ENCODE data around the gene MCF2L. TPM values are rescaled to one million over a fixed set of nuclear protein-coding genes. Genes with fewer than 3 reads are reported as not detected.

MCF2L gene
- total RNA-seq, 1 donor from 2014 or later, result 12.3 TPM

GRCh38 chr13:113119822-113120189 lies 150.8 kb downstream of the MCF2L start:
- TF ChIP-seq CTCF (IDR thresholded peaks at IDR 0.05; ENCODE audit: insufficient read depth, low read length, poor library complexity, severe bottlenecking), result no peak
- H3K27me3 ChIP-seq (ENCODE audit: control insufficient read depth, insufficient read depth, low read length), result peaks cover 11% of the 10 kb centered on the region
- no peak overlapping the region for H3K4me3 ChIP-seq (ENCODE audit: low read depth, low read length)
- DNase-seq (ENCODE audit: low read depth), result no peak
- no peaks in the 10 kb centered on the region for H3K36me3 ChIP-seq (ENCODE audit: control insufficient read depth, insufficient read depth, low read length)

GRCh38 chr13:113120300-113121182 lies 151.5 kb downstream of the MCF2L start:
- no peak overlapping the region for H3K4me3 ChIP-seq (ENCODE audit: low read depth, low read length)
- no peak for TF ChIP-seq CTCF (IDR thresholded peaks at IDR 0.05; ENCODE audit: insufficient read depth, low read length, poor library complexity, severe bottlenecking)
- H3K36me3 ChIP-seq (ENCODE audit: control insufficient read depth, insufficient read depth, low read length), result no peaks in the 10 kb centered on the region
- no peak for DNase-seq (ENCODE audit: low read depth)
- peaks cover 9% of the 10 kb centered on the region for H3K27me3 ChIP-seq (ENCODE audit: control insufficient read depth, insufficient read depth, low read length)

- no peak overlapping the region for H3K4me3 ChIP-seq (ENCODE audit: low read depth, low read length)
- DNase-seq (ENCODE audit: low read depth), result no peak
- H3K36me3 ChIP-seq (ENCODE audit: control insufficient read depth, insufficient read depth, low read length), result no peaks in the 10 kb centered on the region
- peaks cover 9% of the 10 kb centered on the region for H3K27me3 ChIP-seq (ENCODE audit: control insufficient read depth, insufficient read depth, low read length)
- TF ChIP-seq CTCF (IDR thresholded peaks at IDR 0.05; ENCODE audit: insufficient read depth, low read length, poor library complexity, severe bottlenecking), result no peak
Observed at GRCh38 chr13:113121183-113121927, 152.3 kb downstream of the MCF2L start.

- no peak overlapping the region for H3K4me3 ChIP-seq (ENCODE audit: low read depth, low read length)
- H3K36me3 ChIP-seq (ENCODE audit: control insufficient read depth, insufficient read depth, low read length), result no peaks in the 10 kb centered on the region
- no peak for DNase-seq (ENCODE audit: low read depth)
- no peak for TF ChIP-seq CTCF (IDR thresholded peaks at IDR 0.05; ENCODE audit: insufficient read depth, low read length, poor library complexity, severe bottlenecking)
- peaks cover 9% of the 10 kb centered on the region for H3K27me3 ChIP-seq (ENCODE audit: control insufficient read depth, insufficient read depth, low read length)
Observed at GRCh38 chr13:113121928-113122471, 153.0 kb downstream of the MCF2L start.

- no peak for DNase-seq (ENCODE audit: low read depth)
- TF ChIP-seq CTCF (IDR thresholded peaks at IDR 0.05; ENCODE audit: insufficient read depth, low read length, poor library complexity, severe bottlenecking), result no peak
- Histone ChIP-seq H3K27me3 (ENCODE audit: control insufficient read depth, insufficient read depth, low read length) (peaks cover 12% of the 10 kb centered on the region), H3K36me3 (ENCODE audit: control insufficient read depth, insufficient read depth, low read length) (no peaks in the 10 kb centered on the region), H3K4me3 (ENCODE audit: low read depth, low read length) (no peak within 1 kb of the TSS)
Observed at GRCh38 chr13:113122550-113123225, 153.7 kb downstream of the MCF2L start, which contains the start of gene F10. TSS of gene F10 (plus strand) at chr13:113122799. CDS start at chr13:113122856, 57 bp downstream.
